ENCODE data around the gene MCF2L2.

The MCF2L2 gene

DNA sequence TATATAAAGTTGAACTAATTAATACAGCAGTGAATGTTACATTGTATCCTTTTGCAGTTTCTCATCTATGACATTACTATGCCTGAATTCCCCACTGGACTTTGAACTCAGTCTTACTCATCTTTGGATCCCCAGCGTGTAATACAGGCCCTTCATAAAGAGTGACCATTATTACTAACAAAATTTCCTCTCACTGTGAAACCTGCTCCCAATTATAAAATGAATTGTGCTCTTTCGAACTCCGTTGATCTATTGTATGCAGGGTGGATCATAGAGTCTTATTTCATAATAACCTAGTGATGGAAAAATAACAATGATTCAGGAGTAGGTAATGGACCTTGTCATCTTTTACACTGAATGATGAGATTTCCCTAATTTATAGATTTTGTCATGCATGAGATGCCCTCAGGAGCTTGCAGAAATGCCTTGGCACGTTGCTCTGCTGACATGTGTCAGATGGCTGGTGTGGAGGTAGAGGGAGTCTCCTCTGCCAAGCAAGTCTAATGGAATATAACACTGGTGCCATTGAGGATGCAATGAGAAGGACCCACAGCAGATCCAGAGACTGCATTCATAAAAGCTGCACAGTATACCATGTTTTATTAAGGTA lies 149.8 kb downstream of the MCF2L2 start:
- no peak overlapping the region for H3K4me3 ChIP-seq
- no peak overlapping the region for H3K27ac ChIP-seq

DNA sequence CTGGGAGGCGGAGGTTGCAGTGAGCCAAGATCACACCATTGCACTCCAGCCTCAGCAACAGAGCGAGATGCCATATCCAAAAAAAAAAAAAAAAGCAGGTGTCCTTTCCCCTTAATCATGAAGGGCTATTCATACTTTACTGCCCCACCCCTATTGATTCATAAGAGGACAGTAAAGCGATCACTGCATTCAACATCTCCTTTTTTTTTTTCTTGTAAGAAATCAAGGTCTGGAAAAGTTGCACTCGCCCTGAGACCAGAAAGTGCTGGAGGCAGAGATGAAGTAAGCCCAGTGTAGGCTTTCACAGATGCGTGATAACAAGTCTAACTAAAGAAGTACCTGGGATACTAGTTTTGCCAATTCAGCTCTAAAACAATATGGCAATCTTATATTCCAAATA lies 151.2 kb downstream of the MCF2L2 start:
- no peak overlapping the region for H3K27ac ChIP-seq
- H3K4me3 ChIP-seq = no peak overlapping the region

DNA sequence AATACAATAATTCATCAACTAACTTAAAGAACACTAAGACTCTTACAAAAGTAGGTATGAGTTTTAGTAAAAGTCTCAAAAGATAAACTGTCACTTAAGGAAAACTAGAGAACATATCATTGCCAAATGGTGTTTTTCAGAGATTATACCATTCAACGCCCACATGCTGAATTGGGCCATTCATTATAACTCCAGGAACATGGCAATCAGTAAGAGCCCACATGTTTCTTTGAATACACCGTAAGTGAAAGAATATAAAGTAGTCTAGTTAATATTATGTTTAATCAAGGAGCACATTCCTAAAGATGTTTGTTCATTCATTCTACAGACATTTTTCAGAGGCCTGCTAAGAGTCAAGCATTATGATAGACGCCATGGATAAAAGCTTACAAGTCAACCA lies 152.5 kb downstream of the MCF2L2 start:
- no peak overlapping the region for H3K4me3 ChIP-seq
- no peak overlapping the region for H3K27ac ChIP-seq

DNA sequence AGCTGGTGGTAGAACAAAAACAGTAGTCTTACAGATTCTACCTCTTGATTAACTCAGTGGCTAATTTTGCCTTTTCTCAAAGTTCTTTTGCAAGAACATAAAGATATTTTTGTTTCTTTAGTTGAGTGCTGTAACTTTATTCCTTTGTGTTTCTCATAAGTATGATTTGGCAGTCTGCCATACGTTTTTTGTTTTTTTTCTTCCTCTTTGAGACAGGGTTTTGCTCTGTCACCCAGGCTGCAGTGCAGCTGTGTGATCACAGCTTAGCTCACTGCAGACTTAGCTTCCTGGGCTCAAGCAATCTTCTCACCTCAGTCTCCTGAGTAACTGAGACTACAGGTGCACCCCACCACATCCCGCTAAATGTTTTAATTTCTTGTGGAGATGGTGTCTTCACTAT lies 153.0 kb downstream of the MCF2L2 start:
- H3K4me3 ChIP-seq = no peak overlapping the region
- H3K27ac ChIP-seq = no peak overlapping the region

DNA sequence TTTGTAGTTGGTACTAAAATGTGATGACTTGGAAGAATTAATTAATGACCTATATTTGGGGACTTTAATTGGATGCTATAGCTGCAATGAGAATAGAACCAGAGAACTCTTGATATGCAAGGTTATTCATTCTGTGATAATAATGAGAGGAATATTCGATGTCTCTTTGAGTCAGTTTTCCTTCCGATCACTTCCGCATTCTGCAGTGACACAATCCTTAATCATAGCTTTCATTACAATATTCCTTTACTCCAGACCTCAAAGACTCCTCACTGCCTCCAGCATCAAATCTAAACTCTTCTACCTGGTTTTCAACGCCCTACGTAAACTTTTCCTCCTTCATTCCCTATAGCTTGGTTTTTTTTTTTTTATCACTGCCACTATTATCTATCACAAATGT lies 153.8 kb downstream of the MCF2L2 start:
- no peak overlapping the region for H3K4me3 ChIP-seq
- H3K27ac ChIP-seq = no peak overlapping the region

DNA sequence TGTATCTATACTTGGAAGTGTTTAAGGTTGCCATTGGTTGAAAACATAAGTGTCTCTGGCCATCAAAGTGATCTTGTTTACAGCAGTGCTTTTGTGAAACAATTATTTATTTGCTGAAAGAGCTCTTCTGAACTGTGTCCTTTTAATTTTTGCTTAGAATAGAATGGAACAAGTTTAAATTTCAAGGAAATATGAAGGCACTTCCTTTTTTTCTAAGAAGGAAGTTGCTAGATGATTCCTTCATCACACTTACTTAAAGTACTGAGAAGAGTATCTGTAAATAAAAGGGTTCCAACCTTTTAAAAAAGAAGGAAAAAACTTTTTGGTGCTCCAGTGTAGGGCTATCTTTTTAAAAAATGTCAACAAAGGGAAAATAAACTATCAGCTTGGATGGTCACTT lies 155.6 kb downstream of the MCF2L2 start:
- no peak overlapping the region for H3K27ac ChIP-seq
- H3K4me3 ChIP-seq = no peak overlapping the region

DNA sequence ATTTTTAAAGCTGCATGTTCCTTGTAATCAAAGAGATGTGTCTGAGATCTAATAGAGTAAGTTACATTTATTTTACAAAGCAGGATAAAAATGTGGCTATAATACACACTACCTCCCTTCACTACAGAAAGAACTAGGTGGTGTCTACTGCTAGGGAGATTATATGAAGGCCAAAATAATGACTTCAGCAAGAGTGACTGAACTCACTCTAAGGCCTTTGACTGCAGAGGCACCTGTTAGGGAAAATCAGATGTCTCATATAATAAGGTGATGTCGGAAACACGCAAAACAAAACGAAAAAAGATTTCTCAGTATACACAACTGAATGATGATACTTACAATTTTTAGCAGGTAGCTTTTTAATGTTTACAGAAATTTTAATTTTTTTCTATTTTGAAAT lies 156.3 kb downstream of the MCF2L2 start:
- H3K27ac ChIP-seq = no peak overlapping the region
- no peak overlapping the region for H3K4me3 ChIP-seq

DNA sequence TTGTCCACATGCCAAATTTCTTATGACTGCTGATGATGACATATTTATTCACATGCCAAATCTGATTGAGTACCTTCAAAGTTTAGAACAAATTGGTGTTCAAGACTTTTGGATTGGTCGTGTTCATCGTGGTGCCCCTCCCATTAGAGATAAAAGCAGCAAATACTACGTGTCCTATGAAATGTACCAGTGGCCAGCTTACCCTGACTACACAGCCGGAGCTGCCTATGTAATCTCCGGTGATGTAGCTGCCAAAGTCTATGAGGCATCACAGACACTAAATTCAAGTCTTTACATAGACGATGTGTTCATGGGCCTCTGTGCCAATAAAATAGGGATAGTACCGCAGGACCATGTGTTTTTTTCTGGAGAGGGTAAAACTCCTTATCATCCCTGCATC lies 158.1 kb downstream of the MCF2L2 start:
- Histone ChIP-seq H3K27ac (no peak overlapping the region), H3K4me3 (no peak overlapping the region)

DNA sequence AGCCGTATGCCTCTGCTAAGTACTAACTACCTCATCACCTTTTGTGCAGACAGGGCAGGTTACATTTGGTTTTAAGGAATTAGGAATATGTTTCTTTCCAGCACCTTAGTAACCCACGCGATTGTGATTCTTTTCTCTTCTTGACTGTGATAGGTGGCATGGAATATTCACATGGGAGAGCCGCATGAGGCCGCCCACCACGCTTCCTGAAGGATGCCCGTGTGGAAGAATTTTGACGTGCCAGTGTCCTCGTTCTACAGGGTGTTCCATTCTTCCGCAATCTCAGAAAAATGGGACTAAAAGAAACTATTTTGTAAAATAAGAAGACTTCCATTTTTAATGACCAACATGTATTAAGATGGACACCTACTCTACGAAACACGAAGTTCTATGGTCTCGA lies 159.1 kb downstream of the MCF2L2 start:
- Histone ChIP-seq H3K4me3 (no peak overlapping the region), H3K27ac (no peak overlapping the region)

DNA sequence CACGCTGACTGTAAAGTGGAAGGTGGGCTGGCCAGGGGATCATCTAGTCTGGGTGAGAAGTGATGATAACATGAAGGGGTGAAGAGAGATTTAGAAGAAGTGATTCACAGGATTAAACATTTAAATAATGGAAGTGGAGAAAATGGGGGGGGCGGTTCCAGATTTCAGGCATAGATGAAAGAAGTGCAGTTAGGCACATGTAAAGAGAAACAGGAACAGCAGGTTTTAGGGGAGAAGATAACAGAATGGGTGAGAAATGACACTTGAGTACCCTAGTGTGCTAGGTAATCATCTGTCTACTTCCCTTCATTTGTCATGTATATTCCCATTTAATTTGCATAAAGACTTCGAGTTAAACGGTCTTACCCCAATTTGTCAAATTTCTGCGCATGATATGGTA lies 160.1 kb downstream of the MCF2L2 start:
- no peak overlapping the region for H3K4me3 ChIP-seq
- H3K27ac ChIP-seq = peak overlapping the region in 3 of 21 experiments; percentile 31 to 71 (median 31)

DNA sequence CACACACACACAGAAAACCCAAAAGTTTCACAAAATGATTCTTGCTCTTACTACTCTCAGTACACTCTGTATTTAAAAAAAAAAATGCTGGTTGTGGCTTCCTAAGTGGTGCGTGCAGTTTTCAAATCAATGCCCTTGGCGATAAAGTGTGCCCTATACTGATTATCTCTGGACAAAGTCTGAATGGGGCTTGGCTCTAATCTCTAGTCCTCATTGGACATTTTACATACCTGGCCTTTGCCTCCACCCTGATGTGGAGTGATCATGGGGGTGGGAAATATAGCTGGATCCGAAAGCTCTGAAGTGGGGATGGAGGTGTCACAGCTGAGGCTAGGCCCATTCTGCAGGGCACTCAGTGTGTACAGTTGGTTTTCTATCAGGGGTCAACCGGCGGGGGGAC lies 161.3 kb downstream of the MCF2L2 start:
- Histone ChIP-seq H3K4me3 (no peak overlapping the region), H3K27ac (peak overlapping the region in 11 of 21 experiments; percentile 35 to 87 (median 68))

DNA sequence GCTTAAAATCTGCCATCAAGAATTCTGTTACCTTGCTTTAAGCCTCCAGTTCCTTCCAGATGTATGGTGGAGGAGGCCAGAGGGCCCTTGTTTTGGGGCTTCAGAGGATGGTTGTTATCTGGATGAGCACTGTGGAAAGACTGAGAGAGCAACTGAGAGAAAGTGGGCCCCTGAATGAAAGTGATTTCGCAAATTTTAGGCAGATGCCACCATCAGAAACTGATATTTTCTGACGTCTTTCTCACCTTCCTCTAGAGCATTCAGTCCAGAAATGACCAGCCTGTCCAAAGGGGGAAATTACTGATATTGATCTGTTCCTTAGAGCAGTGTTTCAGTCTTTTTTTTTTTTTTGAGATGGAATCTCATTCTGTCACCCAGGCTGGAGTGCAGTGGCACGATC lies 162.0 kb downstream of the MCF2L2 start:
- Histone ChIP-seq H3K27ac (peak overlapping the region in 17 of 21 experiments; percentile 22 to 87 (median 61)), H3K4me3 (no peak overlapping the region)

DNA sequence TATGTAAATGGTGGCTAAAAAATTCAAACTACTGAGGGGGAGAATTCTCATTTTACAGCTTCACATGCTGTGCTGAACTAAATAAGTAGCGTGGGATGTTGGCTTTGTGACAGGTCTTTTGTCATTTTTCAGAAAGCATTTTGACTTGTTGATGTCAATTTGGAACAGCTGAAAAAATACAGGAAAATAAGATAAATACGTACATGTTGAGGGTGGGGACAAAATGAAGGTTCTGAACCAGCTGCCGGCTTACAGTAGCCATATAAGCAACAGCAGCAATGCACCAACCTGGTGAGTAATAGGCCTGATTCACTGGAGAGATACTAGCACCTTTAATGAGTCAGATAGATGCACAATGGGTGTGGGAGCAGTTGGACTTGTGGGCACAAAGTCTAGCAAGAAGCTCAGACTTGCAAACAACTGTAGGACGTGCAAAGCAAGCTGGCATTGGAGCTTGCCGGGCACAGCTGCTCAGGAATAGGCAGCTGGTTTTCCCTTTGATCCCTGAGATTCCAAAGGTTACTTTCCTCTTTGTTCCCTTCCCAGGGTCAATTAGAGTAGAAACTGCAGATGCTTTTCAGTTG lies 162.5 kb downstream of the MCF2L2 start:
- no peak overlapping the region for H3K4me3 ChIP-seq
- H3K27ac ChIP-seq = peak overlapping the region in 19 of 21 experiments; percentile 15 to 87 (median 71)

DNA sequence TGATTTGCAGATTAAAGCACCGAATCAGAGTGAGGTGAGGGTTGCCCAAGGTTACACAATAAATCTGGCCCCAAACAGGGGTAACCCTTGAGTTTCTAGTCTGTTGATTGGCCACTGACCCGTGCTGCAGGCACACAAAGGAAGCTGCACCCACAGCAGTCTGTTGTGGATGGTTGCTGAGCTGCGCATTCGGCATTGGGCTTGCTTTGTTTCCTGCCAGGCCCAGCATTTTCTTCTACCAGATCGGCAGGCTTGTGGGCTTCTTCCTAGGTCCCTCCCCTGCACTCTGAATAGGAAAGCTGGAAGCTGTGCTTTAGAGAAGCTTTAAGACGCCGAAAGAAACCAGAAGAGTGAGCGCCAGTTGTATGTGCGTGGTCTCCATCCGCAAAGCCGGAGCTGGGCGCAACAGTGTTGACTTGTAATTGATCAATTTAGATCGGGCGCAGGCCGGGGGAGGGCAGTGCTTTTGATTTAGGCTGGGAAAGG lies 163.2 kb downstream of the MCF2L2 start:
- H3K4me3 ChIP-seq = no peak overlapping the region
- H3K27ac ChIP-seq = peak overlapping the region in 20 of 21 experiments; percentile 15 to 86 (median 71)

DNA sequence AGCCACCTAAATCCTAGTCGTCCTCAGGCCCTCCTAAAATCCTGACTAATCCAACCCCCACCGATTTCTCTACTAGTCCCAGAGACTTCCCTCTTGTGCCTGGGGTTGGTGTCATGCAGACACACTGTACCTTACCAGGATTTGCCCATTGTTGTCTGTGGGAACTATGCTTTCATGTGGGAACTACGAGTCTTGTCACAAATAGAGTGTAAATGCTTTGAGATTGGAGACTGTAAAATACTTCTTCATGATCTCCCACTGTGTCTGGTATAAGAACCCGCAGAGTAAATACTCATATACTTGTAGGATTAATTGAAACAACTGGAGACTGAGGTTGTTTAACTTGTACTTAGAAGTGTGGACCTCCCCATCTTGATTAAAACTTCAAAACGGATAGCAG lies 164.2 kb downstream of the MCF2L2 start:
- H3K4me3 ChIP-seq = no peak overlapping the region
- peak overlapping the region in 14 of 21 experiments; percentile 5 to 86 (median 65) for H3K27ac ChIP-seq

DNA sequence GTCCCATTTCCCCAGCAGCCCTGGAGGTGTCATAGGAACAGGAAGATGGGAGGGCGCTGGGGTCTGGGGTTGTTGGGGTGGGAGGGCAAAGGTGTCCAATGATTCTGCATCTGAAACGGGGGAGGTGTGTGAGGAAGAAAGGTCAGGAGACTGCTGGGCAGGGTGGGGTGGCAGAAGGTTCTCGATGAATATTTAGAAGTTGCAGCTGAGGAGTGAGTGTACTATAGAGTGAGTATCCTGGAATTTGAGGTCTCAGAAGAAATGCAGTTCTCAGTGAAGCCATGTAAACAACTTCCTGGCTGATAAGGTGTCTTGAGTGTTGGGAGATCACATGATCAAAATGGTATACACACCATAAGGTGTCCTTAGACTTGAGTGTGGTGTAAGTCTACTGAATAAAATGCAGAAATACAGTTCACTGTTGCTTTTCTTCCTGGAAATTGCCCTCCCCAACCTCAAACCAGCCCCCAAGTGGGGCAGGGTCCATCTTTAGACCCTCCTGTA lies 165.5 kb downstream of the MCF2L2 start:
- H3K27ac ChIP-seq = peak overlapping the region in 11 of 21 experiments; percentile 10 to 82 (median 36)

DNA sequence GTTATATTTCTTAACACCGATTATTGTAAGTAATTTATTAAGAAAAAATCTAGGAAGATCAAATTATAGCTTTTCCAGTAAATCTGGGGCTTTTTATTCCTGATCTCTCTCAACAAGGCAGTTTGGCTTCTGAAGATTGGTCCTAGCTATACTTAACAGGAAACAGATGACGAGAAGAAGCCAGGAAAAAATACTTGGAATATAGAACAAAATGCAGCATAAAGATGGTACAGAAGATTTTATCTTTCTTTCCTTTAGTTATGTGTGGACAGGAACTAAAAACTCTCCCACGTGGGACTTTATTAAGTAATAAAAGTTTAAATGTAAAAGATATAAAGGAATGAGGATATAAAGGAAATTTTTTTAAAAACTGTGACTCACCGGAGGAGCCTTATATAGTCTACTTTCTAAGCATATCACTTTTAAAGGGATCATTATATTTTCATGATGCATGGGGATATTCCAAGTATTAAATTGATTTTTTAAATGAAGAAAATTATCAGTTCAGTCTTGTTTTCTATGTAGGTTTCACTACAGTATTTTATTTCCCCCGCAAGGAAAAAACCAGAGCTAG lies 167.2 kb downstream of the MCF2L2 start:
- peak overlapping the region in 1 of 21 experiments; percentile 38 for H3K27ac ChIP-seq
- H3K4me3 ChIP-seq = no peak overlapping the region

More for the DNA sequence above, 165.5 kb downstream of the MCF2L2 start:
- H3K4me3 ChIP-seq = no peak overlapping the region

DNA sequence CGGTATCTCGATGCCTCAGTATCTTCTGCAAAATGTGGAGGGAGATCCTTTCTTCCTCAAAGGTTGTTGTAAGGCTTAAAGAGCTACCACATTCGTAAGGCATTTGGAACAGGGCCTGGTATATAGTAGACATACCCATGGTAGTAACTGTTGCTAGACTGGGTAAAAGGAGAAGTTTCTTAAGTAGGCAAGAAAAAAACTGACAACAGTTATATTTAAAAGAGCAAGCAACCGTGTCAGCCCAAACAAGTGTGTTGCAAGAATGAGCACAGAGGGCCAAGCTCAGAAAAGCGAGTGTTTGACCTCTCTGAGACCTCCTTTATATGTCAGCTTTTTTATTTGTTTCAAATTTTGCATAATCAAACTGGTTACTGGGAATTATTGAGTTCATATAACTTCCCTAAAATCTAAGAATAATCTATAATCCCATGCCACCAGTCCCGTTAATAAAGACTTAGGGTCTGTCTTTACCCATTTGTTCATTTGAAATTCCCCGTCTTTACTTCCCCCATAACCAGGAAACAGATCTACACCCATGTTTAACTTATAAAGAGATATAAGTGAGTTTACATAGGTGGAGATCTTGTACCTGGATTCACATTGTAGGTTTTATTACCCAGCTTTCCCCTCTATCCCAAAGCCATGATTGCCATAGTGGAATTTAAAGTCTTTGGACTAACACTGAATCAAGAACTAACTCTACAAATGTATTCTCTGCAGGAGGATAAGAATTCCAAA lies 168.1 kb downstream of the MCF2L2 start:
- Histone ChIP-seq H3K4me3 (no peak overlapping the region), H3K27ac (peak overlapping the region in 8 of 21 experiments; percentile 1 to 43 (median 38))

DNA sequence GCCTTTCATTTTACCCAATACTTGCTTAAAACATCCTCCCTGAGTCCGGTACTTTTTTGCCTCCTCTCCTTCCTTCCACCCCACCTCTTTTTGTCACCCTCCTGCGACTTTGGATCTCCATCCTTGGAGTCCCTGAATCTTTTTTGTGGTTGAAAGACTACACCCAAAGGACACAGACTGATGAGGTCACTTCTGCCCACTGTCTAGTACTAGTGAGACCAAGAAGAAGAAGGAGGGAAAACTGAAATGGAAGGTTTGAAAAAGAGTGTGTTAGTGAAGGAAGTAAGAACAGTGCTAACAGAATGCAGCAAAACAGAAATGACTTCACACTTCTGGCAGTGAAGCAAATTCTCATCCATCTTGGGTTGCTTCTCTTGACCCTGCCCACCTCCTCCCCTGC lies 168.8 kb downstream of the MCF2L2 start:
- H3K4me3 ChIP-seq = no peak overlapping the region
- H3K27ac ChIP-seq = peak overlapping the region in 10 of 21 experiments; percentile 1 to 47 (median 33)

DNA sequence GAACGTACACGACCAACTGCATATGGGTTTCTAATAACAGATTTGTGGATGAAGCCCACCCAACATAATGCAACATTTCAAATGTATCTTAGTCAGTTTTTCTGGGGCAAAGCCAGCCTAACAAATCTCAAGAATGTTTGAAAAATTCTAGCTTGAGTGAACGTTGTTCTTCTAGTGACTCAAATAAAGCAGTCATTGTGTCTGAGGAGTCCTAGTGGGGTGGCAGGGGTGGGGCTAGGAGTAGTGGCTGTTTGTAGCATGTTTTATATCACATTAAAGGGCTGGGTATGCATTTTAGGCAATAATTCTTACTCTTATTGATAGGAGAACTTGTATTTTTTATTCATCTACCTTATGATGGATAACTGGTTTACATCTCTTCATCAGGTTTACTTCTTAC lies 169.3 kb downstream of the MCF2L2 start:
- Histone ChIP-seq H3K4me3 (no peak overlapping the region), H3K27ac (peak overlapping the region in 3 of 21 experiments; percentile 1 to 47 (median 28))
